HCT116 (cell line): Measurements from ENCODE around the gene BAD. TPM values are rescaled to one million over a fixed set of nuclear protein-coding genes. Genes with fewer than 3 reads are reported as not detected.

Experiments used
- ATAC-seq: fragments of 200-7000 bp; cut with Tn5 transposase; 2 replicates; pipeline ENCODE4 v1.9.1; 2020; ENCODE audit warnings: mild to moderate bottlenecking, moderate library complexity
- BruUV-seq: library from RNA; stranded (reverse); fragments of 400-500 nt; replicated peaks from 2 replicates; lab custom pipeline; 2021; lab: Mats Ljungman, UMichigan
- CTCF ChIA-PET: fragments of 300-600 bp; sonication (Branson Sonifier 250); formaldehyde crosslinking; loops from one replicate; lab custom pipeline; 2021; ENCODE audit warnings: antibody characterized with exemption; lab: Charles Lee
- POLR2A ChIA-PET: fragments of 300-600, 350-600 bp; sonication (Branson Sonifier 250); formaldehyde crosslinking; loops from one replicate; lab custom pipeline; 2021; ENCODE audit warnings: antibody characterized with exemption; lab: Charles Lee
- RAD21 ChIA-PET, 2 experiments: fragments of 300-600 bp; sonication (Branson Sonifier 250); formaldehyde crosslinking; loops; one replicate each; lab custom pipeline; 2023; ENCODE audit warnings: low total read pairs in 2 of 2; ENCODE audit not compliant: uncharacterized antibody in 2 of 2, unreplicated experiment in 2 of 2, low non-redundant PET in 1 of 2; lab: Charles Lee
- DNase-seq: peaks from one replicate; pipeline ENCODE4 v3.0.0-alpha.2; 2010; ENCODE audit warnings: low read depth, low spot score
- H2AFZ ChIP-seq: fragments of 200-600 bp; shearing (Covaris generic), sonication (generic); 2 replicates; pipeline ENCODE4 v1.6.1; 2017; ENCODE audit warnings: low read depth, mixed run types, mixed read lengths, antibody characterized with exemption, low read length; ENCODE audit not compliant: poor library complexity, severe bottlenecking
- H3K27ac ChIP-seq: 2 replicates; pipeline ENCODE4 v1.5.1; 2012; ENCODE audit warnings: low read depth, low read length
- H3K27me3 ChIP-seq: fragments of 200-600 bp; sonication (generic); 2 replicates; pipeline ENCODE4 v1.6.1; 2016; ENCODE audit warnings: mixed run types, low read length, mixed read lengths; ENCODE audit not compliant: insufficient read depth
- H3K36me3 ChIP-seq, 2 experiments: fragments of 200-500 bp in 1 of 2; fragments of 200-600 bp in 1 of 2; sonication (Bioruptor generic) in 1 of 2; sonication (generic) in 1 of 2; 2 replicates each; pipeline versions ENCODE4 v1.5.1 to v1.6.1; 2014 to 2016; ENCODE audit warnings: low read length in 2 of 2, inconsistent platforms in 1 of 2, mixed read lengths in 1 of 2, mixed run types in 1 of 2; ENCODE audit not compliant: insufficient read depth in 2 of 2, control insufficient read depth in 1 of 2
- H3K4me1 ChIP-seq, 2 experiments: fragments of 200-600 bp in 1 of 2; sonication (generic) in 1 of 2; 2 replicates each; pipeline versions ENCODE4 v1.5.1 to v1.6.1; 2012 to 2017; ENCODE audit warnings: low read length in 2 of 2, inconsistent platforms in 1 of 2, mild to moderate bottlenecking in 1 of 2, mixed read lengths in 1 of 2, mixed run types in 1 of 2, moderate library complexity in 1 of 2; ENCODE audit not compliant: insufficient read depth in 2 of 2, control insufficient read depth in 1 of 2
- H3K4me2 ChIP-seq: fragments of 200-600 bp; sonication (generic); 2 replicates; pipeline ENCODE4 v1.6.1; 2017; ENCODE audit warnings: mixed run types, low read length, mixed read lengths
- H3K4me3 ChIP-seq, 2 experiments: fragments of 200-600 bp in 1 of 2; sonication (generic) in 1 of 2; replicated peaks in 1 of 2; 2 replicates each; pipeline ENCODE4 v1.5.1; 2011 to 2016; ENCODE audit warnings: low read length in 2 of 2, control low read depth in 1 of 2, low read depth in 1 of 2, mild to moderate bottlenecking in 1 of 2, mixed read lengths in 1 of 2, mixed run types in 1 of 2
- H3K79me2 ChIP-seq: fragments of 200-600 bp; sonication (generic); 2 replicates; pipeline ENCODE4 v1.6.1; 2017; ENCODE audit warnings: mild to moderate bottlenecking, mixed run types, low read length, moderate library complexity, mixed read lengths; ENCODE audit not compliant: insufficient read depth
- H3K9ac ChIP-seq: fragments of 200-600 bp; sonication (generic); 2 replicates; pipeline ENCODE4 v1.6.1; 2016; ENCODE audit warnings: low read length, mixed read lengths
- H3K9me2 ChIP-seq: fragments of 200-600 bp; sonication (generic), shearing (Covaris generic); 2 replicates; pipeline ENCODE4 v1.6.1; 2017; ENCODE audit warnings: mixed run types, mild to moderate bottlenecking, moderate library complexity; ENCODE audit not compliant: insufficient read depth
- H3K9me3 ChIP-seq, 2 experiments: fragments of 200-500 bp in 1 of 2; fragments of 200-600 bp in 1 of 2; sonication (Bioruptor generic) in 1 of 2; sonication (generic) in 1 of 2; 2 replicates each; pipeline ENCODE4 v1.6.1; 2014 to 2017; ENCODE audit warnings: low read length in 2 of 2, mixed read lengths in 2 of 2, inconsistent platforms in 1 of 2, low read depth in 1 of 2, mild to moderate bottlenecking in 1 of 2, mixed run types in 1 of 2, moderate library complexity in 1 of 2; ENCODE audit not compliant: control insufficient read depth in 1 of 2, insufficient read depth in 1 of 2
- H4K20me1 ChIP-seq: fragments of 200-600 bp; sonication (generic), shearing (Covaris generic); 2 replicates; pipeline ENCODE4 v1.6.1; 2017; ENCODE audit warnings: mixed run types, mild to moderate bottlenecking, moderate library complexity; ENCODE audit not compliant: insufficient read depth
- CBX3 ChIP-seq: IDR thresholded peaks from 2 replicates; pipeline ENCODE4 v1.6.1; 2012; ENCODE audit warnings: low read depth
- CEBPB ChIP-seq: IDR thresholded peaks from 2 replicates; pipeline ENCODE4 v1.6.1; 2012; ENCODE audit warnings: low read depth
- EGR1 ChIP-seq: IDR thresholded peaks from 2 replicates; pipeline ENCODE4 v1.6.1; 2012; ENCODE audit warnings: low read depth
- ELF1 ChIP-seq: IDR thresholded peaks from 2 replicates; pipeline ENCODE4 v1.6.1; 2012; ENCODE audit warnings: low read depth, borderline replicate concordance
- EZH2 ChIP-seq: fragments of 200-600 bp; sonication (generic); IDR thresholded peaks from 2 replicates; pipeline ENCODE4 v1.6.1; 2017; ENCODE audit warnings: antibody characterized with exemption, mixed run types
- EZH2phosphoT487 ChIP-seq: fragments of 200-600 bp; IDR thresholded peaks from 2 replicates; pipeline ENCODE4 v1.6.1; 2018; ENCODE audit warnings: antibody characterized with exemption, borderline replicate concordance
- FOSL1 ChIP-seq: IDR thresholded peaks from 2 replicates; pipeline ENCODE4 v1.6.1; 2012; ENCODE audit warnings: low read depth
- JUND ChIP-seq: IDR thresholded peaks from 2 replicates; pipeline ENCODE4 v1.6.1; 2012
- POLR2A ChIP-seq: IDR thresholded peaks from 2 replicates; pipeline ENCODE4 v1.7.0; 2011; ENCODE audit warnings: borderline replicate concordance; ENCODE audit not compliant: insufficient read depth, insufficient read length; ENCODE audit errors: extremely low read depth
- POLR2AphosphoS5 ChIP-seq: IDR thresholded peaks from 2 replicates; pipeline ENCODE4 v1.6.1; 2011; ENCODE audit warnings: mild to moderate bottlenecking, low read depth, low read length, moderate library complexity
- RAD21 ChIP-seq: IDR thresholded peaks from 2 replicates; pipeline ENCODE4 v1.6.1; 2012; ENCODE audit warnings: low read depth, mild to moderate bottlenecking
- SP1 ChIP-seq: IDR thresholded peaks from 2 replicates; pipeline ENCODE4 v1.6.1; 2012; ENCODE audit warnings: low read depth
- SRF ChIP-seq: IDR thresholded peaks from 2 replicates; pipeline ENCODE4 v1.6.1; 2012; ENCODE audit warnings: low read depth
- TCF7L2 ChIP-seq: IDR thresholded peaks from 2 replicates; pipeline ENCODE4 v1.7.0; 2011; ENCODE audit warnings: borderline replicate concordance, inconsistent platforms; ENCODE audit not compliant: insufficient read depth, insufficient read length; ENCODE audit errors: extremely low read depth
- YY1 ChIP-seq: IDR thresholded peaks from 2 replicates; pipeline ENCODE4 v1.6.1; 2011; ENCODE audit warnings: low read length, low read depth, moderate library complexity, mild to moderate bottlenecking; ENCODE audit not compliant: insufficient replicate concordance; ENCODE audit errors: extremely low read depth
- ZBTB33 ChIP-seq: IDR thresholded peaks from 2 replicates; pipeline ENCODE4 v1.6.1; 2011; ENCODE audit warnings: mild to moderate bottlenecking, low read length, moderate library complexity; ENCODE audit not compliant: insufficient replicate concordance; ENCODE audit errors: extremely low read depth
- ZFX ChIP-seq: fragments of 450-650 bp; IDR thresholded peaks from 2 replicates; pipeline ENCODE4 v1.6.1; 2017
- ZNF274 ChIP-seq: fragments of 200-500 bp; sonication (Bioruptor generic); IDR thresholded peaks from 2 replicates; pipeline ENCODE4 v1.6.1; 2014; ENCODE audit warnings: mild to moderate bottlenecking, low read depth, low read length, inconsistent platforms
- intact Hi-C: fragments of 100-400 bp; cut with micrococcal nuclease; formaldehyde crosslinking; loops from 2 replicates; pipeline ENCODE4 v1.10.0; 2022
- total RNA-seq: library from RNA; stranded (reverse); gene quantifications from one replicate; pipeline ENCODE4 v1.2.1, GENCODE V29; 2021; ENCODE audit not compliant: unreplicated experiment
- TF ChIP-seq, protein P1 (sequence below): IDR thresholded peaks from 2 replicates; pipeline ENCODE4 v1.6.1; 2012
- TF ChIP-seq, protein P2 (sequence below): IDR thresholded peaks from 2 replicates; pipeline ENCODE4 v1.6.1; 2012; ENCODE audit warnings: low read depth

The BAD gene
- total RNA-seq, 1 experiment from 2014 or later, result 51.9 TPM

DNA sequence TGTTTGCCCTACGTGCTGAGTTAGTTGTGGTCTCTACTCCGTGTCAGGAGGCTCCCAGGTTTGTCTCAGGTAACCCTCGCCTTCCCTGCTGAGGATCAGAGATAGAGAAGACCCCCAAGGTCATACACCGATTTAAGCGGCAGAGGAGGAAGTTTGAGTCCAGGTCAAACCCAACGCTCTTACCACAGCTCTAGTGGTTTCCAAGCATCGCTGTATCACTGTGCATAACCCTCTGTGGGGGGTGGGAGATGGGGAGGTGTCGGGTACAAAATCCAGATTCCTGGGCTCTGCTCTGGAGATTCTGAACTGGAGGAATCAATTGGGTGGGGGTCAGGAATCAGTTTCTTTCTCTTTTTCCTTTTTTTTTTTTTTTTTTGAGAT, 53.5 kb downstream of the BAD start:
- no peaks in the 10 kb centered on the region for H3K27me3 ChIP-seq
- ChIA-PET POLR2A (interaction anchor here (1.1 to 3.1 kb wide), 3 partner anchors 8 to 52 kb away, joined by 3 to 11 read pairs (median 4); partner anchors contain the start of gene FKBP2), RAD21 (no interaction called here), CTCF (no interaction called here)
- BruUV-seq, result no TSS peak
- no peaks in the 10 kb centered on the region for H3K36me3 ChIP-seq
- H3K4me3 ChIP-seq, result peak overlapping the region; percentile 71 to 89
- H3K4me2 ChIP-seq, result peak overlapping the region; percentile 99
- DNase-seq (no peak), ATAC-seq (no peak)
- H4K20me1 ChIP-seq, result no peaks in the 10 kb centered on the region
- H3K79me2 ChIP-seq, result peaks cover 20% of the 10 kb centered on the region
- intact Hi-C loops, result no loop called here
- peak overlapping the region; percentile 61 for H3K27ac ChIP-seq
- H2AFZ ChIP-seq, result no peak overlapping the region
- peaks cover 30 to 71% of the 10 kb centered on the region in 2 experiments for H3K4me1 ChIP-seq
- no peaks in the 10 kb centered on the region for H3K9me3 ChIP-seq
- no peaks in the 10 kb centered on the region for H3K9me2 ChIP-seq
- TF ChIP-seq, protein P1, sequence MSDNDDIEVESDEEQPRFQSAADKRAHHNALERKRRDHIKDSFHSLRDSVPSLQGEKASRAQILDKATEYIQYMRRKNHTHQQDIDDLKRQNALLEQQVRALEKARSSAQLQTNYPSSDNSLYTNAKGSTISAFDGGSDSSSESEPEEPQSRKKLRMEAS, result no peak
- TF ChIP-seq JUND (no peak), SRF (no peak), EZH2 (no peak), ZFX (no peak), EZH2phosphoT487 (no peak), POLR2AphosphoS5 (no peak), TCF7L2 (no peak), CEBPB (no peak), CBX3 (no peak), RAD21 (no peak), ZBTB33 (no peak), POLR2A (no peak), FOSL1 (no peak), EGR1 (no peak), SP1 (no peak), ELF1 (no peak), YY1 (no peak), ZNF274 (no peak)
- TF ChIP-seq, protein P2, sequence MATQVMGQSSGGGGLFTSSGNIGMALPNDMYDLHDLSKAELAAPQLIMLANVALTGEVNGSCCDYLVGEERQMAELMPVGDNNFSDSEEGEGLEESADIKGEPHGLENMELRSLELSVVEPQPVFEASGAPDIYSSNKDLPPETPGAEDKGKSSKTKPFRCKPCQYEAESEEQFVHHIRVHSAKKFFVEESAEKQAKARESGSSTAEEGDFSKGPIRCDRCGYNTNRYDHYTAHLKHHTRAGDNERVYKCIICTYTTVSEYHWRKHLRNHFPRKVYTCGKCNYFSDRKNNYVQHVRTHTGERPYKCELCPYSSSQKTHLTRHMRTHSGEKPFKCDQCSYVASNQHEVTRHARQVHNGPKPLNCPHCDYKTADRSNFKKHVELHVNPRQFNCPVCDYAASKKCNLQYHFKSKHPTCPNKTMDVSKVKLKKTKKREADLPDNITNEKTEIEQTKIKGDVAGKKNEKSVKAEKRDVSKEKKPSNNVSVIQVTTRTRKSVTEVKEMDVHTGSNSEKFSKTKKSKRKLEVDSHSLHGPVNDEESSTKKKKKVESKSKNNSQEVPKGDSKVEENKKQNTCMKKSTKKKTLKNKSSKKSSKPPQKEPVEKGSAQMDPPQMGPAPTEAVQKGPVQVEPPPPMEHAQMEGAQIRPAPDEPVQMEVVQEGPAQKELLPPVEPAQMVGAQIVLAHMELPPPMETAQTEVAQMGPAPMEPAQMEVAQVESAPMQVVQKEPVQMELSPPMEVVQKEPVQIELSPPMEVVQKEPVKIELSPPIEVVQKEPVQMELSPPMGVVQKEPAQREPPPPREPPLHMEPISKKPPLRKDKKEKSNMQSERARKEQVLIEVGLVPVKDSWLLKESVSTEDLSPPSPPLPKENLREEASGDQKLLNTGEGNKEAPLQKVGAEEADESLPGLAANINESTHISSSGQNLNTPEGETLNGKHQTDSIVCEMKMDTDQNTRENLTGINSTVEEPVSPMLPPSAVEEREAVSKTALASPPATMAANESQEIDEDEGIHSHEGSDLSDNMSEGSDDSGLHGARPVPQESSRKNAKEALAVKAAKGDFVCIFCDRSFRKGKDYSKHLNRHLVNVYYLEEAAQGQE, result no peak
- H3K9ac ChIP-seq, result peak overlapping the region; percentile 88
